Measurements from ENCODE around the gene VPS37C. TPM values are rescaled to one million over a fixed set of nuclear protein-coding genes. Genes with fewer than 3 reads are reported as not detected.
A peak's percentile ranks its signal among the peaks of the same experiment; 100 is the strongest.

The VPS37C gene
- total RNA-seq, 1 donor from 2014 or later, result 15.8 TPM

DNA sequence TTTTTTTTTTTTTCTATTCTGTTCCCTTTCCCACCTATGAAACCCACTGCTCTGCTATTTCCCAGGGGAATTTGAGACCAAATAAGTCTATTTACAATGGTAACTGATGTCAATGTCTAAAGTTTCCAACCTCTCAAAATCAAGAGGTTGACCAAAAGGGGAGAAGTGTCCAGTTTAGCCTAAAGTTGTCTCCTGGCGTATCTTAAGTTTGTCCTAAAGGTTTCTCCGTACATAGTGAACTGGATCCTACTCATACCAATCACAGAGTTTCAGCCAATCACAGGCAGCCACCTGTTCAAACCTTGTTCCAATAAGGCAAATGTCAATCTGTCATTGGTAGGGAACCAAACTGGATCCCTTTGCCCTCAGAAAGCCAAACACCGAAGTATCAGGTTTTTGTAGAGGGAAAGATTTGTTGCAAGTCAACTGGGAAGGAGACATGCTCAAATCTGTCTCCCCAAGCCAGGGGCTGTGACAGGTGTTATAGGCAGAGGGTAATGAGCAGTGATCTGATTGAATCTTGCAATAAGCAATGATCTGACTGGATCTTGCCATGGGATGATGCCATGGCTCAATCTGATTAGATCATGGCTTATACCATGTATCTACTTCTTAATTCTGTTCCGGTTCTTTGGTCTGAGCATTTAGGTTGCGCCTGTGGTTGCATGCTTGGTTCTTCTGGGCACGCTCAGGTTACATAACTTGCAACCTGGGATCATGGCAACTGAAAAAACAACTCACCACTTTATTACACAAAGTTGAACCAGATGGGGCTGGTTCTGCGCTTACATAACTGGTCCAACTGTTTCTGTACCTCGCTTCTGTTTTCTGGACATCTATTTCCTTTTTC lies 1.1 kb upstream of the VPS37C start:
- H3K4me1 ChIP-seq, result peaks cover 40% of the 10 kb centered on the region
- intact Hi-C loops (cut with micrococcal nuclease), result no loop called here
- TF ChIP-seq, protein P1, sequence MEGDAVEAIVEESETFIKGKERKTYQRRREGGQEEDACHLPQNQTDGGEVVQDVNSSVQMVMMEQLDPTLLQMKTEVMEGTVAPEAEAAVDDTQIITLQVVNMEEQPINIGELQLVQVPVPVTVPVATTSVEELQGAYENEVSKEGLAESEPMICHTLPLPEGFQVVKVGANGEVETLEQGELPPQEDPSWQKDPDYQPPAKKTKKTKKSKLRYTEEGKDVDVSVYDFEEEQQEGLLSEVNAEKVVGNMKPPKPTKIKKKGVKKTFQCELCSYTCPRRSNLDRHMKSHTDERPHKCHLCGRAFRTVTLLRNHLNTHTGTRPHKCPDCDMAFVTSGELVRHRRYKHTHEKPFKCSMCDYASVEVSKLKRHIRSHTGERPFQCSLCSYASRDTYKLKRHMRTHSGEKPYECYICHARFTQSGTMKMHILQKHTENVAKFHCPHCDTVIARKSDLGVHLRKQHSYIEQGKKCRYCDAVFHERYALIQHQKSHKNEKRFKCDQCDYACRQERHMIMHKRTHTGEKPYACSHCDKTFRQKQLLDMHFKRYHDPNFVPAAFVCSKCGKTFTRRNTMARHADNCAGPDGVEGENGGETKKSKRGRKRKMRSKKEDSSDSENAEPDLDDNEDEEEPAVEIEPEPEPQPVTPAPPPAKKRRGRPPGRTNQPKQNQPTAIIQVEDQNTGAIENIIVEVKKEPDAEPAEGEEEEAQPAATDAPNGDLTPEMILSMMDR (IDR thresholded peaks at IDR 0.05; ENCODE audit: borderline replicate concordance), result no peak

DNA sequence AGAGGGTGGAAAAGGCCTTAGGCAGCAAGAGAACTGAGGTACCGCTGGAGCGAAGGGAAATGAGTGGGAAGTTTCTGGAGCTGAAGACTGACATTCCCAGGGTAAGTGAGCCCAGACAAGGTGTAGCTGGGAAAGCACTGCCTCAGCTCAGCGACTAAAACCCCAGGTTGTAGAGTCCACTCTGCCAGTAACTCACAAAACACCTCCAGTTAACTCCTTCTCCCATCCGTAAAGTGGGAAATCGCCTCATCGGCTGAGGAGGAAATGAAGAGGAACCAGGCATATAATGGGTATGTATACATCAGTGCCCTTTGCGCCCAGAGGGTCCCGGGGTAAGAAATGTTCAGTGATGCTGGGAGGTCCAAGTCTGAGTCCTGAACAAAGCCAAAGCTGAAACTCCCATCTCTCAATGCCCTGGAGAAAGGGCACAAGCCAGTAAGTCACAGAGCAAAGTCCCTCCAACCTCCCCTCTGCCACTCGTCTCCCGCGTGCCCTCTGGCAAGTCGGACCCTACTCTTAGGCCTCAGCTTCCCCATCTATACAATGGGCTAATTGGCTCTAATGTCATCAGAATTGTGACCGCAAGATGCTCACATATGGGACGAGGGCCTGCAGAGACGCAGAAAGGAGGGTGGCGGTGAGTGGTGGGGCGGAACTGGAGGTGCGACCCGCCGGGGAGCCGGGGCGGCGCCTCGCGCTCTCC lies 588 bp downstream of the VPS37C start:
- no peak for DNase-seq
- H3K4me1 ChIP-seq, result peaks cover 40% of the 10 kb centered on the region
- TF ChIP-seq, protein P1 (IDR thresholded peaks at IDR 0.05; ENCODE audit: borderline replicate concordance), result no peak
- H3K27me3 ChIP-seq (ENCODE audit: low read depth), result no peaks in the 10 kb centered on the region
- H3K36me3 ChIP-seq, result no peaks in the 10 kb centered on the region
- H3K4me3 ChIP-seq, result peak overlapping the region; percentile 92
- peaks cover 3% of the 10 kb centered on the region for H3K9me3 ChIP-seq (replicated peaks)
- H3K27ac ChIP-seq (replicated peaks), result peak overlapping the region; percentile 98
- intact Hi-C loops (cut with micrococcal nuclease), result no loop called here

More for the DNA sequence above, 1.1 kb upstream of the VPS37C start:
- peaks cover under 1% of the 10 kb centered on the region for H3K27me3 ChIP-seq (ENCODE audit: low read depth)
- H3K27ac ChIP-seq (replicated peaks), result peak overlapping the region; percentile 98
- H3K4me3 ChIP-seq, result peak overlapping the region; percentile 92
- H3K36me3 ChIP-seq, result no peaks in the 10 kb centered on the region
- no peaks in the 10 kb centered on the region for H3K9me3 ChIP-seq (replicated peaks)
- no peak for DNase-seq

DNA sequence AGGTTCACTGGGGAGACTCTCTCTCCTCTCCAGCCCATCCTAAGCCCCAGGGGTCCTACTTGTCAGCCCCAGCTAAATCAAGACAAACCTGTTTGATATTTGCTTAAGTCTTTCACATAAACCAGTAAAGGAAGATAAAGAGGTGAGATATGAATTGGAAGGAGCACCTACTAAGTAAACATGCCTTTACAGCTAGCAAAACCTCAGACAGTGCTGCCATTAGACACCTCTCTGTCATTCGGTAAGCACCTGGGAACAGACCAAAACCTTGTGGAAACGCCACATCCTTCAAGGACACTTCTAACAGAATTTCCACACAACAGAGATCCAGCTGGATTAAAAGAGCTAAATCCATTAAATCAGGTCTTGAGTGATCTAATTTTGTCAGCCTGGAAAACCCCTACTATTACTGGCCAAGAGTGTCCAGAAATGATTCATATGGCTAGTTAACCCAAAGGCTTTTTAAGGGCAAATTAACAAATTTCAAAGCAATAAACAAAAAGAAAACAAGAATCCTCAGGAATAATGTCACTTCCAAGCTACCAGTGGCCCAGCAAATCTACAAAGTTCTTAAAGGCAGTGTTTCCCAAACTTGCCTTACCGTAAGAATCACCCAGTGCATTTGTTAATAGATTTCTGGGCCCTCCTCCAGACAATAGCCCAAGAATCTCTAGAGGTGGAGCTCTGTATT lies 2.4 kb downstream of the VPS37C start:
- no peaks in the 10 kb centered on the region for H3K27me3 ChIP-seq (ENCODE audit: low read depth)
- H3K36me3 ChIP-seq, result peaks cover 10% of the 10 kb centered on the region
- H3K27ac ChIP-seq (replicated peaks), result peak overlapping the region; percentile 40
- no peak for DNase-seq
- no peak overlapping the region for H3K4me3 ChIP-seq
- peaks cover 19% of the 10 kb centered on the region for H3K9me3 ChIP-seq (replicated peaks)
- TF ChIP-seq, protein P1 (IDR thresholded peaks at IDR 0.05; ENCODE audit: borderline replicate concordance), result no peak
- peaks cover 40% of the 10 kb centered on the region for H3K4me1 ChIP-seq
- intact Hi-C loops (cut with micrococcal nuclease), result no loop called here

DNA sequence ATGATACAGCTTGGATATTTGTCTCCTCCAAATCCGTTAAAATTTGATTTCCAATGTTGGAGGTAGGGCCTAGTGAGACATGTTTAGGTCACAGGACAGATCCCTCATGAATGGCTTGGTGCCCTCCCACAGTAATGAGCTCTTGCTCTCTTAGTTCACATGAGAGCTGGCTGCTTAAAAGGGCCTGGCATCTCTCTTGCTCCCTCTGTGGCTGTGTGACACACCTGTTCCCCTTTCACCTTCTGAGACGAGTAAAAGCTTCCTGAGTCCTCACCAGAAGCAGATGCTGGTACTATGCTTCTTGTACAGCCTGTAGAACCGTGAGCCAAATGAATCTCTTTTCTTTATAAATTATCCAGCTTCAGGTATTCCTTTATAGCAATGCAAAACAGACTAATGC lies 3.5 kb downstream of the VPS37C start:
- H3K36me3 ChIP-seq, result peaks cover 10% of the 10 kb centered on the region
- H3K27me3 ChIP-seq (ENCODE audit: low read depth), result no peaks in the 10 kb centered on the region
- no peak for DNase-seq
- TF ChIP-seq, protein P1 (IDR thresholded peaks at IDR 0.05; ENCODE audit: borderline replicate concordance), result no peak
- peaks cover 51% of the 10 kb centered on the region for H3K4me1 ChIP-seq
- peaks cover 19% of the 10 kb centered on the region for H3K9me3 ChIP-seq (replicated peaks)
- no peak overlapping the region for H3K27ac ChIP-seq (replicated peaks)
- intact Hi-C loops (cut with micrococcal nuclease), result no loop called here
- H3K4me3 ChIP-seq, result no peak overlapping the region

DNA sequence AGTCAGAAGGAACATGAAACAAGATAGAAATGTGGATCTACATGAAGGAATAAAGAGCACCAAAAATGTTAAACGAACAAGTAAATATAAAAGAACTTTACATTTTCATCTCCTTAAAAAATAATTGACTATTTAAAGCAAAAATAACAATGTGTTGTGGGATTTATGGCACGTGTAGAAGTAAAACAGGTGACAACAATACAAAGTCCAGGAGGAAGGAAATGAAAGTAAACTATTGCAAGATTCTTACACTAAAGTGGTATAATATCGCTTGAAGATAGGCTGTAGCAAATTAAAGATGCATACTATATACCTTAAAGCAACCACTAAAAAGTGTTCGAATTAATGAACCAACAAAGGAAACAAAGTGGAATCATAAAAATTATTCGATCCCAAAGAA lies 5.5 kb downstream of the VPS37C start:
- Histone ChIP-seq H3K4me1 (peaks cover 52% of the 10 kb centered on the region), H3K27me3 (ENCODE audit: low read depth) (no peaks in the 10 kb centered on the region), H3K27ac (replicated peaks) (no peak overlapping the region), H3K4me3 (no peak overlapping the region), H3K9me3 (replicated peaks) (peaks cover 19% of the 10 kb centered on the region), H3K36me3 (peaks cover 10% of the 10 kb centered on the region)
- intact Hi-C loops (cut with micrococcal nuclease), result no loop called here
- TF ChIP-seq, protein P1 (IDR thresholded peaks at IDR 0.05; ENCODE audit: borderline replicate concordance), result no peak
- no peak for DNase-seq
